Smooth muscle cell of the brain vasculature (primary cell): ENCODE results near the gene ZNF358.

ENCODE experiments used
- DNase-seq: peaks from one replicate; pipeline ENCODE4 v3.0.0-alpha.2; 2012; ENCODE audit warnings: low read depth, low spot score

ZNF358 gene

GRCh38 chr19:7515645-7516151, at the start of gene ZNF358:
TSS of gene ZNF358 (plus strand) at chr19:7516103. CDS start at chr19:7519243, 3,140 bp downstream.
- no peak for DNase-seq

- DNase-seq, result no peak
Observed at GRCh38 chr19:7467009-7467989, 48.6 kb upstream of the ZNF358 start.

GRCh38 chr19:7468840-7469239, 47.1 kb upstream of the ZNF358 start:
- DNase-seq, result no peak

GRCh38 chr19:7469669-7470285, 46.1 kb upstream of the ZNF358 start:
- DNase-seq, result no peak

GRCh38 chr19:7470540-7471305, 45.2 kb upstream of the ZNF358 start:
- DNase-seq, result no peak

GRCh38 chr19:7471696-7472615, 43.9 kb upstream of the ZNF358 start:
- DNase-seq, result no peak

GRCh38 chr19:7475665-7476064, 40.2 kb upstream of the ZNF358 start:
- DNase-seq, result no peak

GRCh38 chr19:7476241-7476640, 39.7 kb upstream of the ZNF358 start:
- no peak for DNase-seq

- DNase-seq, result no peak
Observed at GRCh38 chr19:7476777-7477494, 39.0 kb upstream of the ZNF358 start.

GRCh38 chr19:7477758-7478157, 38.1 kb upstream of the ZNF358 start:
- DNase-seq, result no peak

GRCh38 chr19:7478173-7478842, 37.6 kb upstream of the ZNF358 start:
- no peak for DNase-seq

- DNase-seq, result no peak
Observed at GRCh38 chr19:7478843-7479227, 37.1 kb upstream of the ZNF358 start.

- no peak for DNase-seq
Observed at GRCh38 chr19:7480222-7480969, 35.5 kb upstream of the ZNF358 start.

GRCh38 chr19:7480970-7481255, 35.0 kb upstream of the ZNF358 start:
- DNase-seq, result no peak

- no peak for DNase-seq
Observed at GRCh38 chr19:7482584-7483439, 33.1 kb upstream of the ZNF358 start.

- DNase-seq, result no peak
Observed at GRCh38 chr19:7483720-7484201, 32.1 kb upstream of the ZNF358 start.

GRCh38 chr19:7486923-7487322, 29.0 kb upstream of the ZNF358 start:
- DNase-seq, result no peak

- peak; percentile 68 for DNase-seq
Observed at GRCh38 chr19:7488736-7489353, 27.1 kb upstream of the ZNF358 start, which contains the start of gene PEX11G. TSS of gene PEX11G (minus strand) at chr19:7489035. CDS start at chr19:7489010, 25 bp downstream.
